ENCODE measurements around the gene THAP7.

DNA sequence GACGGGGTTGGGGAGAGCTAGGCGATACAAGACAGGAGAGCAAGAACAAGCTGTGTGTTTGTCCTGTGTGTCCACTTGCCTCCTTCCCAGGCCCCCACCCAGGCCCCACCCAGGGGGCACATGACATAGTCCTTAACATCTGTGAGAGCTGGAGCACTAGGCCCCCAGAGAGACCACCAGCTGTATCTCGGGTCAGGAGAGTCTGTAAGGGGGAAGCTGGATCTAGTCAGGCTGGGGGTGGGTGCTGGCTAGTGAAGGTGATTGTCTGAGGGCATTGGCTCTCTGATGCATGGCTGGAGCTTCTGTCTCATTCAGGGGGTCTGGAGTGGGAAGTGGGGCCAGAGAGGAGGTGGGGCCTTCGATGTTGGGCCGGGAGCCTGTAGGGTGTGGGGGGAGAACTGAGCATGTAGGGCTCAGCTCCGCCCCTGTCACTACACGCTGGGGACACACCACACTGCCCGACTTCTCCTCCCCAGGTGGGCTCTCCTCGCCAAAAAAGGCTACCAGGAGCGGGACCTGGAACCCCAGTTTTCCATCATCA is 13.6 kb upstream of the THAP7 start:
- TF ChIP-seq POLR2AphosphoS5 (IDR thresholded peaks at IDR 0.05; ENCODE audit: low read depth), result no peak
- no peak for TF ChIP-seq EZH2 (IDR thresholded peaks at IDR 0.05; ENCODE audit: low read depth, unreplicated experiment)
- TF ChIP-seq, protein P1, sequence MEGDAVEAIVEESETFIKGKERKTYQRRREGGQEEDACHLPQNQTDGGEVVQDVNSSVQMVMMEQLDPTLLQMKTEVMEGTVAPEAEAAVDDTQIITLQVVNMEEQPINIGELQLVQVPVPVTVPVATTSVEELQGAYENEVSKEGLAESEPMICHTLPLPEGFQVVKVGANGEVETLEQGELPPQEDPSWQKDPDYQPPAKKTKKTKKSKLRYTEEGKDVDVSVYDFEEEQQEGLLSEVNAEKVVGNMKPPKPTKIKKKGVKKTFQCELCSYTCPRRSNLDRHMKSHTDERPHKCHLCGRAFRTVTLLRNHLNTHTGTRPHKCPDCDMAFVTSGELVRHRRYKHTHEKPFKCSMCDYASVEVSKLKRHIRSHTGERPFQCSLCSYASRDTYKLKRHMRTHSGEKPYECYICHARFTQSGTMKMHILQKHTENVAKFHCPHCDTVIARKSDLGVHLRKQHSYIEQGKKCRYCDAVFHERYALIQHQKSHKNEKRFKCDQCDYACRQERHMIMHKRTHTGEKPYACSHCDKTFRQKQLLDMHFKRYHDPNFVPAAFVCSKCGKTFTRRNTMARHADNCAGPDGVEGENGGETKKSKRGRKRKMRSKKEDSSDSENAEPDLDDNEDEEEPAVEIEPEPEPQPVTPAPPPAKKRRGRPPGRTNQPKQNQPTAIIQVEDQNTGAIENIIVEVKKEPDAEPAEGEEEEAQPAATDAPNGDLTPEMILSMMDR (conservative IDR thresholded peaks at IDR 0.05; ENCODE audit: low read depth in 2 of 2), result no peak
- TF ChIP-seq, protein P2, sequence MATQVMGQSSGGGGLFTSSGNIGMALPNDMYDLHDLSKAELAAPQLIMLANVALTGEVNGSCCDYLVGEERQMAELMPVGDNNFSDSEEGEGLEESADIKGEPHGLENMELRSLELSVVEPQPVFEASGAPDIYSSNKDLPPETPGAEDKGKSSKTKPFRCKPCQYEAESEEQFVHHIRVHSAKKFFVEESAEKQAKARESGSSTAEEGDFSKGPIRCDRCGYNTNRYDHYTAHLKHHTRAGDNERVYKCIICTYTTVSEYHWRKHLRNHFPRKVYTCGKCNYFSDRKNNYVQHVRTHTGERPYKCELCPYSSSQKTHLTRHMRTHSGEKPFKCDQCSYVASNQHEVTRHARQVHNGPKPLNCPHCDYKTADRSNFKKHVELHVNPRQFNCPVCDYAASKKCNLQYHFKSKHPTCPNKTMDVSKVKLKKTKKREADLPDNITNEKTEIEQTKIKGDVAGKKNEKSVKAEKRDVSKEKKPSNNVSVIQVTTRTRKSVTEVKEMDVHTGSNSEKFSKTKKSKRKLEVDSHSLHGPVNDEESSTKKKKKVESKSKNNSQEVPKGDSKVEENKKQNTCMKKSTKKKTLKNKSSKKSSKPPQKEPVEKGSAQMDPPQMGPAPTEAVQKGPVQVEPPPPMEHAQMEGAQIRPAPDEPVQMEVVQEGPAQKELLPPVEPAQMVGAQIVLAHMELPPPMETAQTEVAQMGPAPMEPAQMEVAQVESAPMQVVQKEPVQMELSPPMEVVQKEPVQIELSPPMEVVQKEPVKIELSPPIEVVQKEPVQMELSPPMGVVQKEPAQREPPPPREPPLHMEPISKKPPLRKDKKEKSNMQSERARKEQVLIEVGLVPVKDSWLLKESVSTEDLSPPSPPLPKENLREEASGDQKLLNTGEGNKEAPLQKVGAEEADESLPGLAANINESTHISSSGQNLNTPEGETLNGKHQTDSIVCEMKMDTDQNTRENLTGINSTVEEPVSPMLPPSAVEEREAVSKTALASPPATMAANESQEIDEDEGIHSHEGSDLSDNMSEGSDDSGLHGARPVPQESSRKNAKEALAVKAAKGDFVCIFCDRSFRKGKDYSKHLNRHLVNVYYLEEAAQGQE (IDR thresholded peaks at IDR 0.05; ENCODE audit: unreplicated experiment), result no peak
- TF ChIP-seq CREB1 (CRISPR knock-in tag; IDR thresholded peaks at IDR 0.05; ENCODE audit: low read depth), result no peak
- no peak for TF ChIP-seq STAT1 (IDR thresholded peaks at IDR 0.05; ENCODE audit: unreplicated experiment)
- no peak for TF ChIP-seq ZNF114 (CRISPR knock-in tag; IDR thresholded peaks at IDR 0.05)
- TF ChIP-seq EZH2phosphoT487 (IDR thresholded peaks at IDR 0.05; ENCODE audit: unreplicated experiment), result no peak
